GM10266 (cell line): ENCODE results near the gene TIAM2.

Experiments
- DNase-seq: peaks from one replicate; pipeline ENCODE4 v3.0.0; 2012; ENCODE audit errors: extremely low spot score
- CTCF ChIP-seq: IDR thresholded peaks from 2 replicates; pipeline ENCODE4 v1.5.1; 2012; ENCODE audit warnings: mild to moderate bottlenecking, low read depth; ENCODE audit not compliant: control insufficient read depth, insufficient read depth; ENCODE audit errors: missing control alignments

TIAM2 gene

GRCh38 chr6:155045561-155046404 is 50.7 kb downstream of the TIAM2 start:
- no peak for DNase-seq
- TF ChIP-seq CTCF: no peak

DNA sequence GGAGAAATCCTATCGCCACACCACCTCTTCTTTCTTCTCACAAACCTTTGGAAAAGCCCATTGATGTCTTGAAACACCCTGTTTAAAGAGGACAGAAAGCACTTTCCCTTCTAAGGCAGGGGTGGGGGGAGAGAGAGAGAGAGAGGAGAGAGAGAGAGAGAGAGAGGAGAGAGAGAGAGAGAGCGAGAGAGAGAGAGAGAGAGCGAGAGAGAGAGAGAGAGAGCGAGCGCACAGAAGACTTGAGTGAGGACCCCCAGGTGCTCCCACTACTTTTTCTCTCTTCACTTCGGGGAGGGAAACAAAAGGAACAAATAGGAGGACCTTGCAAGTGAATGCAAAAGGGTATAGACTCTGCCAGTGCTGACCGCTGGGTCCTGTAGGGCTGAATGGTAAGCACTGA is 52.4 kb downstream of the TIAM2 start:
- no peak for TF ChIP-seq CTCF
- no peak for DNase-seq

- peak; percentile 61 for DNase-seq
- no peak for TF ChIP-seq CTCF
These were observed 55.2 kb downstream of the TIAM2 start for GRCh38 chr6:155050311-155050710.

GRCh38 chr6:155054491-155055250 is 59.6 kb downstream of the TIAM2 start:
- DNase-seq: no peak
- TF ChIP-seq CTCF: no peak

DNA sequence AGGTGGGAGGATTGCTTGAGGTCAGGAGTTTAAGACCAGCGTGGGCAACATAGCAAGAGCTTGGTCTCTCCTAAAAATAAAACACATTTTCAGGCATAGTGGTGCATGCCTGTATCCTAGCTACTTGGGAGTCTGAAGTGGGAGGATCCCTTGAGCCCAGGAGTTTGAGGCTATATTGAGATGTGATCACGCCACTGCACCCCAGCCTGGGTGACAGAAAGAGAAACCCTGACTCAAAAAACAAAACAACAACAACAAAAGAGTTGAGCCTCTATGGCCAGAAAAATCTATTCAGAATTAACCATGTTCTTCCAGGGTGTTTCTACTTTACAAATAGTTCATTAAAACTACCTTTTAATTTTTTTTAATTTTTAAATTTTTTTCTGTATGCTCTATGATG is 60.6 kb downstream of the TIAM2 start:
- no peak for DNase-seq
- no peak for TF ChIP-seq CTCF

DNA sequence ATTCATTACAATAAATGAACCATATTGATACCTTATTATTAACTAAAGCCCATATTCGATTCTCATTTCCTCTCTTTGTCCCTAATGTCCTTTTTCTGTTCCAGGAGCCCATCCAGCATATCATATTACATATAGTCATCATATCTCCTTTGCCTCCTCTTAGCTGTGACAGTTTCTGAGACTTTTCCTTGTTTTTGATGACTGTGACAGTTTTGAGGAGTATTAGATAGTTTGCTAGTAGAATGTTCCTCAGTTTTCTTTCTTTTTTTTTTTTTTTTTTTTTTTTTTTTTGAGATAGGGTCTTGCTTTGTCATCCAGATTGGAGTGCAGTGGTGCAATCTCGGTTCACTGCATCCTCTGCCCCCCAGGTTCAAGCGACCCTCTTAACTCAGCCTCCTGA is 61.6 kb downstream of the TIAM2 start:
- no peak for TF ChIP-seq CTCF
- DNase-seq: no peak

DNA sequence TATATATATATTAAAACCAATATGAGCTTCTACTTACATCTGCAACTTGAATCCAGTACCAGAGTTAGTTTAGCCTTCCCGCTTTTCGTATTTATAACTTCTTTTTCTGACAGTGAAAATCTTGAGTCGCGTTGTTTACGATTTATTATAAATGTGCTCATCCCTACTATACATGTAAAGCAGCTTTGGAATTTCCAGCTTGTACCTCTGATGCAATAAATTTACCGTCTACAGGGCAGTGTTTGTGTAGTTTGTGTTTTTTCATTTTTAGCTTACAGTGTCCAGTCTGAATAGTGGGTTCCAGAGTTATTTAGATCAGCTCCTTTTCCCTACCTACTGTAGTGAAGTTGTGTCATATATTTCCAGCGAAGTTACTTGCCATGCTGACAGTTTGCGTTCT is 66.3 kb downstream of the TIAM2 start:
- no peak for TF ChIP-seq CTCF

More for the DNA sequence above, 66.3 kb downstream of the TIAM2 start:
- no peak for DNase-seq
